ENCODE data around the gene COX5A.

Gene COX5A

GRCh38 chr15:74873036-74873755 is 64.7 kb downstream of the COX5A start, which contains the start of gene SCAMP2:
SCAMP2 (minus strand) TSS chr15:74873365; CDS start chr15:74873255, 110 bp downstream.
- Histone ChIP-seq H3K36me3 (ENCODE audit: control insufficient read depth, insufficient read depth, low read length) (peaks cover 4% of the 10 kb centered on the region), H3K27me3 (replicated peaks; ENCODE audit: control insufficient read depth, insufficient read depth, low read length) (no peaks in the 10 kb centered on the region), H3K4me3 (replicated peaks; ENCODE audit: low read depth, low read length) (peak within 1 kb of the TSS; percentile 83)
- TF ChIP-seq CTCF (IDR thresholded peaks at IDR 0.05; ENCODE audit: insufficient read depth, low read length, poor library complexity, severe bottlenecking) = no peak
- DNase-seq (ENCODE audit: extremely low read depth, insufficient read length) = peak; percentile 94

GRCh38 chr15:74872702-74873035 is 65.2 kb downstream of the COX5A start:
- H3K27me3 ChIP-seq (replicated peaks; ENCODE audit: control insufficient read depth, insufficient read depth, low read length) = no peaks in the 10 kb centered on the region
- H3K36me3 ChIP-seq (ENCODE audit: control insufficient read depth, insufficient read depth, low read length) = peaks cover 4% of the 10 kb centered on the region
- no peak for DNase-seq (ENCODE audit: extremely low read depth, insufficient read length)
- no peak for TF ChIP-seq CTCF (IDR thresholded peaks at IDR 0.05; ENCODE audit: insufficient read depth, low read length, poor library complexity, severe bottlenecking)
- peak overlapping the region; percentile 83 for H3K4me3 ChIP-seq (replicated peaks; ENCODE audit: low read depth, low read length)

- DNase-seq (ENCODE audit: extremely low read depth, insufficient read length) = no peak
- Histone ChIP-seq H3K36me3 (ENCODE audit: control insufficient read depth, insufficient read depth, low read length) (peaks cover 4% of the 10 kb centered on the region), H3K4me3 (replicated peaks; ENCODE audit: low read depth, low read length) (peak overlapping the region; percentile 57), H3K27me3 (replicated peaks; ENCODE audit: control insufficient read depth, insufficient read depth, low read length) (no peaks in the 10 kb centered on the region)
- TF ChIP-seq CTCF (IDR thresholded peaks at IDR 0.05; ENCODE audit: insufficient read depth, low read length, poor library complexity, severe bottlenecking) = no peak
These were observed 67.2 kb downstream of the COX5A start for GRCh38 chr15:74870436-74871215.
